NB4 (cell line): ENCODE measurements around the gene HEXA.

Experiments used
- DNase-seq: peaks from one replicate; pipeline ENCODE4 v3.0.0; 2010; ENCODE audit warnings: low read depth
- H3K4me3 ChIP-seq: one replicate; pipeline ENCODE4 v1.5.1; 2011; ENCODE audit warnings: mild to moderate bottlenecking, low read depth, low read length, moderate library complexity
- CTCF ChIP-seq: IDR thresholded peaks from one replicate; pipeline ENCODE4 v1.5.1; 2012; ENCODE audit warnings: low read depth, low read length
- MAX ChIP-seq: IDR thresholded peaks from 2 replicates; pipeline ENCODE4 v1.6.1; 2011; ENCODE audit warnings: low read depth, low read length
- MYC ChIP-seq: IDR thresholded peaks from 2 replicates; pipeline ENCODE4 v1.6.1; 2011; ENCODE audit warnings: low read depth, low read length
- POLR2A ChIP-seq: IDR thresholded peaks from 2 replicates; pipeline ENCODE4 v1.6.1; 2011; ENCODE audit warnings: mild to moderate bottlenecking; ENCODE audit not compliant: insufficient read length; ENCODE audit errors: extremely low read depth

HEXA gene

GRCh38 chr15:72358121-72358520, 17.7 kb downstream of the HEXA start:
- DNase-seq = no peak
- no peak overlapping the region for H3K4me3 ChIP-seq
- TF ChIP-seq MAX (no peak), CTCF (no peak), POLR2A (no peak), MYC (no peak)

- no peak for DNase-seq
Measured at GRCh38 chr15:72354496-72354895, 21.3 kb downstream of the HEXA start.

GRCh38 chr15:72353266-72353665, 22.5 kb downstream of the HEXA start:
- TF ChIP-seq MAX (no peak), POLR2A (no peak), CTCF (no peak), MYC (no peak)
- no peak overlapping the region for H3K4me3 ChIP-seq
- no peak for DNase-seq

More at GRCh38 chr15:72354496-72354895, 21.3 kb downstream of the HEXA start:
- no peak overlapping the region for H3K4me3 ChIP-seq
- no peak for TF ChIP-seq MYC

GRCh38 chr15:72345806-72346205, 30.0 kb downstream of the HEXA start:
- DNase-seq = no peak
- no peak for TF ChIP-seq POLR2A
- TF ChIP-seq MAX = no peak
- no peak for TF ChIP-seq MYC
- TF ChIP-seq CTCF = no peak

GRCh38 chr15:72345280-72345679, 30.5 kb downstream of the HEXA start:
- no peak for DNase-seq
- no peak overlapping the region for H3K4me3 ChIP-seq
- no peak for TF ChIP-seq CTCF
- no peak for TF ChIP-seq MAX
- TF ChIP-seq POLR2A = no peak
- no peak for TF ChIP-seq MYC

More at GRCh38 chr15:72345806-72346205, 30.0 kb downstream of the HEXA start:
- H3K4me3 ChIP-seq = no peak overlapping the region

GRCh38 chr15:72344602-72345001, 31.2 kb downstream of the HEXA start:
- no peak for DNase-seq
- TF ChIP-seq CTCF (no peak), MYC (no peak), MAX (no peak), POLR2A (no peak)
- no peak overlapping the region for H3K4me3 ChIP-seq
